Renal cortical epithelial cell (primary cell): ENCODE data around the gene GASK1A. TPM values are rescaled to one million over a fixed set of nuclear protein-coding genes. Genes with fewer than 3 reads are reported as not detected.

ENCODE experiments used
- DNase-seq: peaks from one replicate; pipeline ENCODE4 v3.0.0-alpha.2; 2011; ENCODE audit warnings: low read depth
- total RNA-seq: library from RNA; depleted of rRNA; stranded (reverse); fragments of >200 nt; gene quantifications from 2 replicates; pipeline ENCODE4 v1.2.3, GENCODE V29; 2014

Gene GASK1A
- total RNA-seq, 1 donor from 2014 or later: 0.25 TPM

DNA sequence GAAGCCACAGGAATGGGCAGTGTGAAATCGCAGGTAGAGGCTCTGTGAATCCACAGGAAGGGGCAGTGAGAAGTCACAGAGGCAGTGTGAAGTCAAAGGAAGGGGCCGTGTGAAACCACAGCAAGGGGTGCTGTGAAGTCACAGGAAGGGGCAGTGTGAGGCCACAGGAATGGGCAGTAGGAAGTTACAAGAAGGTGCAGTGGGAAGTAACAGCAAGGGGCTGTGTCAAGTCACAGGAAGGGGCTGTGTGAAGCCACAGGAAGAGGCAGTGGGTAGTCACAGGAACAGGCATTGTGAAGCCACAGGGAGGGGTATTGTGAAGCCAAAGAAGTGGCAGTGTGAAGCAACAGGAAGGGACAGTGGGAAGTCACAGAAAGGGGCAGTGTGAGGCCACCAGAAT is 34.1 kb downstream of the GASK1A start:
- DNase-seq: no peak

GRCh38 chr3:43013743-43014155 is 34.6 kb downstream of the GASK1A start:
- no peak for DNase-seq

DNA sequence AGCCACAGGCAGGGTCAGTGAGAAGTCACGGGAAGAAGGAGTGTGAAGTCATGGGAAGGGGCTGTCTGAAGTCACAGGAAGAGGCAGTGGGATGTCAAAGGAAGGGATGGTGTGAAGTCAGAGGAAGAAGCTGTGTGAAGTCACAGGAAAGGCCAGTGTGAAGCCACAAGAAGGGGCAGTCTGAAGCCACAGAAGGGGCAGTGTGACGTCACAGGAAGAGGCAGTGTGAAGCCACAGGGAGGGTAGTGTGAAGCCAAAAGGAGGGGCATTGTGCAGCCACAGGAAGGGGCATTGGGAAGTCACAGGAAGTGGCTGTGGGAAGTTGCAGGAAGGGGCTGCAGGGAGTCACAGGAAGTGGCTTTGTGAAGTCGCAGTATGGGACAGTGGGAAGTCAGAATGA is 35.1 kb downstream of the GASK1A start:
- no peak for DNase-seq

DNA sequence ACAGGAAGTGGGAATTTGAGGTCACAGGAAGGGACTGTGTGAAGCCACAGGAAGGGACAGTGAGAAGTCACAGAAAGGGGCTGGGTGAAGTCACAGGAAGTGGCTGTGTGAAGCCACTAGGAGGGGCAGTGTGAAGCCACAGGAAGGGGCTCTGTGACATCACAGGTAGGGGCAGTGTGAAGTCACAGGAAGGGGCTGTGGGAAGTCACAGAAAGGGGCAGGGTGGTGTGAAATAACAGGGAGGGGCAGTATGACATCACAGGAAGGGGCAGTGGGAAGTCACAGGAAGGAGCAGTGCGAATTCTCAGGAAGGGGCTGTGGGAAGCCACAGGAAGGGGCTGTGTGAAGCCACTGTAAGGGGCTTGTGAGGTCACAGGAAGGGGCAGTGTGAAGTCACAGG is 35.8 kb downstream of the GASK1A start:
- no peak for DNase-seq

GRCh38 chr3:43015572-43015971 is 36.5 kb downstream of the GASK1A start:
- DNase-seq: no peak

GRCh38 chr3:43015991-43016865 is 37.1 kb downstream of the GASK1A start:
- no peak for DNase-seq

- DNase-seq: no peak
These were observed 37.9 kb downstream of the GASK1A start for GRCh38 chr3:43017004-43017403.

- no peak for DNase-seq
These were observed 38.6 kb downstream of the GASK1A start for GRCh38 chr3:43017593-43018195.

- no peak for DNase-seq
These were observed 39.1 kb downstream of the GASK1A start for GRCh38 chr3:43018246-43018645.

DNA sequence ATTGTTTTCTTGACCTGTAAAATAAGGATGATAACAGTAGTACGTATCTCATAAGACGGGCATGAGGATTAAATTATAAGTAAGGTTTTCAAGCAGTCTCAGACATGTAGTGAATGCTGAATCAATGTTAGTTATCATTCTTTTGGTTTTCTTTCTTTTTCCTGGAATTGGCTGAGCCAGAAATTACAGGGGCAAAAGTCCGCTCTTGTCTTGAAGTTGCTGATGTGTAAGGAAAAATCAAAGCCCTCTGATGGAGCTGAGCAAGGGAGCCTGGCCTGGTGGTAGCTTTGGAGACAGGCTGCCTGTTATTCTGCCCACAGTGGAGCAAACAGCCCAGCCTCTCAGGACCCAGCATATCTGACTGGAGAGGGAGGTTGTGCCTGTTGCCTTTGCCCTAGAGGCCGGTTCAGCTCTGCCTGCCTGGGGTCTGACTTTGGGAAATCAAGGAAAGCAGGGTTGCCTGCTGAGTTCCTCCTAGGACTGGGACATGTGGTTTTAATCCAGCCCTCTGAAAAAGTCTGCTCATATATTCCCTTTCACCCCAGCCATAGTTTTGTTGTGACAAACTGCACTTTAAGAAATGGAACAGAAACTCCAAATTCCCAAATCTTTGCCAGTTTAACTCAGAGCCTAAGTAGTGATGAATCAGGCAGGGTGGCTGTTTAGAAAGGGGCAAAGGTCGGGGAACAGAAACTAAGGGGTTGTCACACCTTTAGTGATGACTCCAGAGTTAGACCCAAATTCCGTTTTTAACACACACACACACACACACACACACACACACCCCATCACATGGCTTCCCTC is 40.1 kb downstream of the GASK1A start:
- no peak for DNase-seq

DNA sequence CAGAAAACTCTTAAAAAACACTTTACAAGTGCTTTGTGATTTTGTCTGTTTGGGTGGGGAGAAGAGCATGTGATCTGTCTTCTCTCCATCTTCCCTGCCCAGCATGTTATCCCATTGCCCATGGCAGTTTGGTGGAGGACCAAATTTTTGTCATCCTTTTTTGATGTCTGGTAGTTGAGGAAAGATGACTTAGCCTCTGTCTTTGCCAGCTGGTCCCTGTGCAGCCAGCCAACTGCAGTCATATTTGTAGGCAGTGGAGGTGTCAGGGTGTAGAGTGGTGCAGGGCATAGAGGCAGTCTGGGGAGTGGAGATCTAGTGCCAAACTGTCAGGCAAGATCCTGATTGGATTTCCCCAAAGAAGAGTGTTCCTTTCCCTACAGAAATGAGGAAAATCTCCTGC is 40.7 kb downstream of the GASK1A start:
- no peak for DNase-seq

- DNase-seq: no peak
These were observed 42.1 kb downstream of the GASK1A start for GRCh38 chr3:43021186-43021585.

DNA sequence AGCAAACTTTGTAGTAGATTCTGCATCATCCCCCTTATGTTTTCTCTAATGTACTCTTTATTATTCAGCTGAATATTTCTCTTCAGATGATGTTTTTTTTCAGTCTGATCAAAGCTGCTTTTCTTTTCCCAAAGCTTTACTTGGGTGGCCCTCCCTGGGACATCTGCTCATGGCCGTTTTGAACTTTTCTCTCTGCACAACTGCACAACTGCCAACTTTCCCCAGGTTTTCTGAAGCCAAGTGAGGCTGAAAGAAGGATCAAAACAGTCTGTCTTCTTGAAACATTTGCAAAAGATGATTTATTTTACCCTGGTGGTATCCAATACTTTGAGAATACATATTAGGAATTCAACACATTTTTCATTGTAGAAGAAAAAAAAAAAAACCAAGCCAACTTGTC is 43.0 kb downstream of the GASK1A start:
- no peak for DNase-seq

DNA sequence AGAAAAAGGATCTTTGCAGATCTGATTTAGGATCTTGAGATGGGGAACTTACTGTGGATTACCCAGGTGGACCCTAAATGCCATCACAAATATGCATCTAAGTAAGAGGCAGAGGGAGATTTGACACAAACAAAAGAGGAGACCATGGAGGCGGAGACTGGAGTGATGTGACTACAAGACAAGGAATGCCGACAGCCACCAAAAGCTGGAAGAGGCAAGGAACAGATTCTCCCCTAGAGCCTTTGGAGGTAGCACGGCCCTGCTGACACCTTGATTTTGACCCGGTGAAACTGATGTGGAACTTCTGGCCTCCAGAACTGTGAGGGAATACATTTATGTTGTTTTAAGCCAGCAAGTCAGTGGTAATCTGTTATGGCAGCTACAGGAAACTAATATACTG is 44.0 kb downstream of the GASK1A start:
- no peak for DNase-seq

GRCh38 chr3:43023746-43024145 is 44.6 kb downstream of the GASK1A start:
- DNase-seq: no peak

DNA sequence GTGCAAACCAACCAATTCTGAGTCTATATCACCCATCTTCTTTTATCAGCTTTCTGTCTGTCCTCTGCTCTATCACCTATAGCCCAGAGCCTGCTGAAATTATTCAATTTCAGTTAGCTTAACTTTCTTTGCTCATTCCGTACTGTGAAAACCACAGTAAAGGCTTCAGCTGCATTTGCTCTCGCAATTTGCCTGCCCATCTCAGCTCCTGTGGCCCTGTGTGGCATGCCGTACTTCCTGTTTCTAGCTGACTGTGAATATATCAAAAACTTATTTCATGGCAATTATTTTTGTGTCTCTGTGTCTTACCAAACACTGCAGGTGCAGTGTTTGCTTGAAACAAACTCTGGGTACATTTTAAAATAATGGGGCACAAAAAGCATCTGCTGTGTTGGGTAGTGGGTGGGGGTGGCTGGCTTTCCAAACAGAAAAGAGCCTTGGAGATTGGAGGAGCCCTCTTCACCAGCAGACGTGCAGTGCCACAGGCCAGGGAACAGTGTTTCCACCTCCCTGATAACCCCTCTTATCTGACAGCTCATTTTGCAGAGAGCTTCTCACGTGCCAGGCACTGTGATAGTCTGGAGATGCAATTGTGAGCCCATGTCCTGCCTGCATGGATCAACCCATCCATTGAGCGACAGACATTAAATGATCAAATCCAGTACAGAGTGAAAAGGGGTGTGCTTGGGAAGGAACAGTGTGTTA is 45.2 kb downstream of the GASK1A start:
- DNase-seq: no peak

- peak; percentile 73 for DNase-seq
These were observed 46.3 kb downstream of the GASK1A start for GRCh38 chr3:43025423-43025822.

DNA sequence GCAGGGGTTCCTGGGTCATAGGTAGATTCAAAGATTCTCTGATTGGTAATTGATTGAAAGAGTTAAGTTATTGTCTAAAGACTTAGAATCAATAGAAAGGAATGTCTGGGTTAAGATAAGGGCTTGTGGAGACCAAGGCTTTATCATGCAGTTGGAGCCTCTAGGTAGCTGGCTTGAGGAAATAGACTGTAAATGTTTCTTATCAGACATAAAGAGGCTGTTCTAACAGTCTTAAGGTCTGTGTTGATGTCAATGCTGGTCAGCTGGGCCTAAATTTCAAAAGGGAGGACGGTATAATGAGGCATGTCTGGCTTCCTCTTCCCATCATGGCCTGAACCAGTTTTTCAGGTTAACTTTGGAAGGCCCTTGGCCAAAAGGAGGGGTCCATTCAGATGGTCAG is 48.9 kb downstream of the GASK1A start:
- no peak for DNase-seq

- DNase-seq: peak; percentile 32
These were observed 49.8 kb downstream of the GASK1A start for GRCh38 chr3:43028678-43029490.

DNA sequence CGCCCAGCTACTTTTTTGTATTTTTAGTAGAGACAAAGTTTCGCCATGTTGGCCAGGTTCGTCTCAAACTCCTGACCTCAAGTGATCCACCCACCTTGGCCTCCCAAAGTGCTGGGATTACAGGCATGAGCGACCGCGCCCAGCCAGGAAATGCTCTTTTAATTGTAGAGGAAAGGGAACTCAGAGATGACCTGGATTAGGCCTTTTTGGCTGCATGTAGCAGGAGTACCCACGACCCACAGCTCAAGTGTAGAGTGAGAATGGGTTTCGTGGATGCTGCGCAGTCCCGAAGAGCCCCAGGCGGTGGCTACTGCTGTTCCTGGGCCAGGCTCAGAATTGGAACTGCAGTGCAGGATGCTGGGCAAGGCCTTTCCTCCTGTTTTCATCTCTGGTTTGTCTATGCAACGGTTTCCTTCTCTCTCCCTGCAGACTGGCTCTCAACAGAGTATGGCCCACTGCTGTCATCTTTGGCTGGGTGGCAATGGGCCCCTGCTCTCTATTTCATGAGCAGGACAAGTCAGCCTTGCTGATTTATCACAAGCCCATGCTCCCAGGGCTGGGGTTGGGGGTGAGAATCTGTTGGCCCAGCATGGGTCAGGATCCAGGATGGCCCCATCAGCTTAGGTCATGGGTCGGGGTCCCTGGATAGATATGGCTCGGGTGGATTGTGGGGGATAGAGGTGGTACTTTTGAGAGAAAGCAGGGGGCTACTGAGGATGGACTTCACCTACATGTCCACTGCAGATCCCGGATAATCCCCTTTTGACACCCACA is 51.2 kb downstream of the GASK1A start:
- DNase-seq: no peak
